Osteoblast (primary cell): ENCODE data around the gene PUM1. TPM values are rescaled to one million over a fixed set of nuclear protein-coding genes. Genes with fewer than 3 reads are reported as not detected.

ENCODE experiments used
- DNase-seq: peaks from one replicate; pipeline ENCODE4 v3.0.0; 2011; ENCODE audit warnings: low spot score, mixed read lengths; ENCODE audit not compliant: insufficient read length; ENCODE audit errors: missing footprints
- H2AFZ ChIP-seq: 2 replicates; pipeline ENCODE4 v1.6.0; 2011; ENCODE audit warnings: mild to moderate bottlenecking, low read length
- H3K27ac ChIP-seq: 2 replicates; pipeline ENCODE4 v1.5.1; 2011; ENCODE audit warnings: mild to moderate bottlenecking, low read depth, low read length, moderate library complexity
- H3K27me3 ChIP-seq: 2 replicates; pipeline ENCODE4 v1.6.0; 2012; ENCODE audit warnings: mild to moderate bottlenecking, control low read depth, inconsistent platforms, low read length, moderate library complexity; ENCODE audit not compliant: insufficient read depth
- H3K36me3 ChIP-seq: 2 replicates; pipeline ENCODE4 v1.5.1; 2011; ENCODE audit warnings: mild to moderate bottlenecking, low read length, control low read depth, moderate library complexity; ENCODE audit not compliant: insufficient read depth
- H3K4me1 ChIP-seq: 2 replicates; pipeline ENCODE4 v1.5.1; 2011; ENCODE audit warnings: mild to moderate bottlenecking, low read length, control low read depth, moderate library complexity; ENCODE audit not compliant: insufficient read depth
- H3K4me2 ChIP-seq: 2 replicates; pipeline ENCODE4 v1.6.0; 2011; ENCODE audit warnings: mild to moderate bottlenecking, low read length; ENCODE audit not compliant: insufficient read depth
- H3K4me3 ChIP-seq: fragments of 200-600 bp; sonication (generic); 3 replicates; pipeline ENCODE4 v1.5.1; 2012; ENCODE audit warnings: mild to moderate bottlenecking, low read length, inconsistent platforms; ENCODE audit not compliant: insufficient read depth
- H3K79me2 ChIP-seq: 2 replicates; pipeline ENCODE4 v1.6.0; 2012; ENCODE audit warnings: mild to moderate bottlenecking, low read length, control low read depth, inconsistent platforms; ENCODE audit not compliant: insufficient read depth
- H3K9me3 ChIP-seq: 2 replicates; pipeline ENCODE4 v1.5.1; 2011; ENCODE audit warnings: low read depth, low read length, control low read depth
- H4K20me1 ChIP-seq: 2 replicates; pipeline ENCODE4 v1.6.0; 2012; ENCODE audit warnings: mild to moderate bottlenecking, low read length, control low read depth; ENCODE audit not compliant: insufficient read depth
- CTCF ChIP-seq: IDR thresholded peaks from 2 replicates; pipeline ENCODE4 v1.5.1; 2011; ENCODE audit warnings: mild to moderate bottlenecking, low read depth, low read length, moderate library complexity; ENCODE audit errors: extremely low read depth
- total RNA-seq: library from RNA; depleted of rRNA; stranded (reverse); fragments of >200 nt; gene quantifications from 2 replicates; pipeline ENCODE4 v1.2.3, GENCODE V29; 2012

Gene PUM1
- total RNA-seq, 1 donor: 68.8 TPM

DNA sequence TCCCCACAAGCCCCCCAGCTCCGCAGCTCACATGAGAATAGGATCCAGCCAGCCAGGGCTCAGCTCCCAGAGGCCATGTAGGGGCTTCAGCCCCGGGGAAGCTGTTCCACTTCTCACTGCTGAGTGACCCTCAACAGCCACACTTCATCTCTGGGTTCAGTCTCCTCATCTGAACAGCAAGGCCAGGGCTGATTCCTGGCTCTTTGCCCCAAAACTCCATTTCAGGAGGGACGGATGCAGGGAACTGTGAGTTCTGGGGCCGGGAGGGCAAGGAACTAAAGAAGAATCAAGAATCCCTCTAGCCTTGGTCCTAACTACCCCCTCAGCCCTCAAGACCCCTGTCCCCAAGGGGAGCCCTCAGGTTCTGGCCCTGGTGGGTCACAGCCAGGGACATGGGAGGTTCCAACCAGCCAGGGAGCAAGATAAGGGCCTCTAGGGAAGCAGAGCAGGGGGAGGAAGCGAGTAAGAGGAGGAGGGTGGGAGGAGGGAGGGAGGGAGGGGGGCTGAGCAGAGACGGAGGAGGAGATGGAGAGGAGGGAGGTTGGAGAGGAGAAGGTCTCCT is 170.1 kb downstream of the PUM1 start:
- Histone ChIP-seq H3K79me2 (peaks cover 9% of the 10 kb centered on the region), H4K20me1 (peaks cover 50% of the 10 kb centered on the region), H3K4me1 (no peaks in the 10 kb centered on the region), H3K36me3 (no peaks in the 10 kb centered on the region), H3K4me3 (no peak overlapping the region), H3K4me2 (no peak overlapping the region), H2AFZ (no peak overlapping the region), H3K27ac (no peak overlapping the region), H3K9me3 (no peaks in the 10 kb centered on the region), H3K27me3 (no peaks in the 10 kb centered on the region)
- TF ChIP-seq CTCF: no peak
- peak; percentile 41 for DNase-seq

GRCh38 chr1:30894508-30894973 is 171.0 kb downstream of the PUM1 start:
- Histone ChIP-seq H3K79me2 (peaks cover 9% of the 10 kb centered on the region), H2AFZ (no peak overlapping the region), H3K27me3 (no peaks in the 10 kb centered on the region), H3K4me2 (no peak overlapping the region), H3K4me1 (no peaks in the 10 kb centered on the region), H3K9me3 (no peaks in the 10 kb centered on the region), H3K27ac (no peak overlapping the region), H4K20me1 (peaks cover 50% of the 10 kb centered on the region), H3K4me3 (no peak overlapping the region), H3K36me3 (no peaks in the 10 kb centered on the region)
- no peak for TF ChIP-seq CTCF
- no peak for DNase-seq

- H3K79me2 ChIP-seq: peaks cover 9% of the 10 kb centered on the region
- TF ChIP-seq CTCF: no peak
- no peak overlapping the region for H3K4me3 ChIP-seq
- no peaks in the 10 kb centered on the region for H3K27me3 ChIP-seq
- no peak overlapping the region for H3K4me2 ChIP-seq
- no peak overlapping the region for H3K27ac ChIP-seq
- H4K20me1 ChIP-seq: peaks cover 50% of the 10 kb centered on the region
- no peak for DNase-seq
- no peaks in the 10 kb centered on the region for H3K9me3 ChIP-seq
- H3K4me1 ChIP-seq: peaks cover under 1% of the 10 kb centered on the region
- H2AFZ ChIP-seq: no peak overlapping the region
- no peaks in the 10 kb centered on the region for H3K36me3 ChIP-seq
Observed at GRCh38 chr1:30893776-30894507, 171.6 kb downstream of the PUM1 start.

- no peaks in the 10 kb centered on the region for H3K27me3 ChIP-seq
- no peak for TF ChIP-seq CTCF
- H3K4me2 ChIP-seq: no peak overlapping the region
- no peaks in the 10 kb centered on the region for H3K36me3 ChIP-seq
- no peak overlapping the region for H3K27ac ChIP-seq
- H3K4me3 ChIP-seq: no peak overlapping the region
- peaks cover 13% of the 10 kb centered on the region for H3K4me1 ChIP-seq
- H4K20me1 ChIP-seq: peaks cover 45% of the 10 kb centered on the region
- H2AFZ ChIP-seq: no peak overlapping the region
- DNase-seq: no peak
- peaks cover under 1% of the 10 kb centered on the region for H3K79me2 ChIP-seq
- H3K9me3 ChIP-seq: no peaks in the 10 kb centered on the region
Observed at GRCh38 chr1:30892671-30893073, 172.8 kb downstream of the PUM1 start.
